ENCODE results near the gene WHRN. TPM values are rescaled to one million over a fixed set of nuclear protein-coding genes. Genes with fewer than 3 reads are reported as not detected.

The WHRN gene
- total and polyA plus RNA-seq, 9 of the 15 experiments (the other 6 are each of a cell fraction or from before 2014, with no cell fraction given) = 0.31 to 14.1 (median 3.0) TPM

GRCh38 chr9:114483499-114483898, 21.8 kb downstream of the WHRN start:
- POLR2A ChIA-PET = interaction anchor here (0.8 to 1.9 kb wide), 2 partner anchors 10 kb away, joined by 3 to 7 read pairs; no protein-coding TSS in a partner anchor

More at GRCh38 chr9:114483499-114483898, 21.8 kb downstream of the WHRN start:
- in situ Hi-C loops (cut with MboI) (no loop called here), intact Hi-C loops (cut with micrococcal nuclease) (no loop called here)
- no peaks in the 10 kb centered on the region for H3K27me3 ChIP-seq (ENCODE audit: control insufficient read depth in 2 of 2, insufficient read depth in 2 of 2, low read length in 2 of 2)
- H3K4me1 ChIP-seq (replicated peaks in 1 of 2; ENCODE audit: control insufficient read depth in 2 of 2, insufficient read depth in 2 of 2, low read length in 2 of 2) = peaks cover 0 to 21% of the 10 kb centered on the region in 2 experiments; a peak in 3 of 5 replicates
- H3K9me3 ChIP-seq (replicated peaks; ENCODE audit: control insufficient read depth, insufficient read depth, low read depth, low read length) = no peaks in the 10 kb centered on the region
- peaks cover 18% of the 10 kb centered on the region; the same call in 2 of the 3 replicates for H3K79me2 ChIP-seq (ENCODE audit: control insufficient read depth, insufficient read depth, low read length)
- no peak for ATAC-seq
- no peaks in the 10 kb centered on the region for H3K9me1 ChIP-seq (ENCODE audit: control insufficient read depth, insufficient read depth, low read length)
- peaks cover 4% of the 10 kb centered on the region; the same call in 1 of the 2 replicates for H4K20me1 ChIP-seq (replicated peaks; ENCODE audit: control insufficient read depth, insufficient read depth, low read length)
- no TSS peak for BruUV-seq (replicated peaks)
- H2AFZ ChIP-seq (ENCODE audit: low read depth, low read length) = no peak overlapping the region
- 90% methylated on average over 3 of the region's 3 CpGs for WGBS (ENCODE audit: insufficient coverage, low coverage, missing lambda C conversion rate)
- no peak overlapping the region for H3K4me2 ChIP-seq (ENCODE audit: insufficient read depth, low read length)
- no peak for FAIRE-seq
- peaks cover 4% of the 10 kb centered on the region for H3K36me3 ChIP-seq (ENCODE audit: control insufficient read depth, insufficient read depth, low read length)
- DNase-seq (ENCODE audit: extremely low read depth in 1 of 4, low spot score in 3 of 4) = no peak
- H3K4me3 ChIP-seq = no peak overlapping the region
- CTCF ChIA-PET (ENCODE audit: low intra/inter-chr PET ratio) = no interaction called here
- TF ChIP-seq GTF2E2 (tag; IDR thresholded peaks at IDR 0.05) = no peak
- no peak for TF ChIP-seq SMARCA5 (IDR thresholded peaks at IDR 0.05)
- TF ChIP-seq SP1 (CRISPR knock-in tag; IDR thresholded peaks at IDR 0.05) = no peak
- TF ChIP-seq FOXO4 (CRISPR knock-in tag; IDR thresholded peaks at IDR 0.05) = no peak
- no peak for TF ChIP-seq PML (IDR thresholded peaks at IDR 0.05; ENCODE audit: low read length)
- TF ChIP-seq BACH1 (tag; IDR thresholded peaks at IDR 0.05) = no peak
- no peak for TF ChIP-seq C11orf30 (IDR thresholded peaks at IDR 0.05; ENCODE audit: low read depth)
- TF ChIP-seq THRAP3 (IDR thresholded peaks at IDR 0.05; ENCODE audit: borderline replicate concordance) = no peak
- TF ChIP-seq HMBOX1 (IDR thresholded peaks at IDR 0.05) = no peak
- no peak for TF ChIP-seq ZNF561 (CRISPR knock-in tag; conservative IDR thresholded peaks at IDR 0.05)
- TF ChIP-seq GABPA (tag; conservative IDR thresholded peaks at IDR 0.05; ENCODE audit: low read depth) = no peak
- no peak for TF ChIP-seq POLR2AphosphoS2 (IDR thresholded peaks at IDR 0.05; ENCODE audit: low read length)
- no peak for TF ChIP-seq KHSRP (IDR thresholded peaks at IDR 0.05)
- TF ChIP-seq ZNF639 (CRISPR knock-in tag; conservative IDR thresholded peaks at IDR 0.05 in 1 of 2, IDR thresholded peaks at IDR 0.05 in 1 of 2) = no peak
- no peak for TF ChIP-seq DLX4 (CRISPR knock-in tag; IDR thresholded peaks at IDR 0.05)
- no peak overlapping the region for H3K27ac ChIP-seq (ENCODE audit: extremely low read depth, low read depth, low read length)
- no peak overlapping the region for H3K9ac ChIP-seq (ENCODE audit: insufficient read depth in 1 of 2, low read depth in 2 of 2, low read length in 2 of 2)

Data from K562 (cell line).